HL-60 (cell line): ENCODE measurements around the gene SSTR5.

ENCODE experiments used
- DNase-seq, 2 experiments: peaks; one replicate each; pipeline ENCODE4 v3.0.0-alpha.2; 2010 to 2020; ENCODE audit warnings: low read depth in 1 of 2, low spot score in 1 of 2
- H3K27ac ChIP-seq: fragments of 250-450 bp; sonication (Bioruptor Pico); replicated peaks from 2 replicates; pipeline ENCODE4 v1.5.1; 2020; ENCODE audit warnings: mild to moderate bottlenecking, moderate library complexity
- H3K27me3 ChIP-seq: fragments of 250-450 bp; sonication (Bioruptor Pico); 2 replicates; pipeline ENCODE4 v1.5.1; 2021; ENCODE audit warnings: mild to moderate bottlenecking, moderate library complexity; ENCODE audit not compliant: insufficient read depth, poor library complexity, severe bottlenecking
- H3K4me3 ChIP-seq: replicated peaks from 2 replicates; pipeline ENCODE4 v1.5.1; 2011; ENCODE audit warnings: mild to moderate bottlenecking, control low read depth, low read length; ENCODE audit not compliant: insufficient read depth
- GABPA ChIP-seq: IDR thresholded peaks from 2 replicates; pipeline ENCODE4 v1.6.1; 2012; ENCODE audit warnings: low read depth
- POLR2AphosphoS5 ChIP-seq: IDR thresholded peaks from 2 replicates; pipeline ENCODE4 v1.6.1; 2012; ENCODE audit warnings: low read depth
- SPI1 ChIP-seq: IDR thresholded peaks from 2 replicates; pipeline ENCODE4 v1.6.1; 2012; ENCODE audit warnings: low read depth, mild to moderate bottlenecking, borderline replicate concordance
- TF ChIP-seq, protein P1 (sequence below): IDR thresholded peaks from 2 replicates; pipeline ENCODE4 v1.6.1; 2012; ENCODE audit warnings: low read depth; ENCODE audit not compliant: insufficient replicate concordance
- TF ChIP-seq, protein P2 (sequence below): IDR thresholded peaks from one replicate; pipeline ENCODE4 v1.5.1; 2011; ENCODE audit warnings: low read length, control low read depth, inconsistent platforms; ENCODE audit not compliant: insufficient read depth

Gene SSTR5

DNA sequence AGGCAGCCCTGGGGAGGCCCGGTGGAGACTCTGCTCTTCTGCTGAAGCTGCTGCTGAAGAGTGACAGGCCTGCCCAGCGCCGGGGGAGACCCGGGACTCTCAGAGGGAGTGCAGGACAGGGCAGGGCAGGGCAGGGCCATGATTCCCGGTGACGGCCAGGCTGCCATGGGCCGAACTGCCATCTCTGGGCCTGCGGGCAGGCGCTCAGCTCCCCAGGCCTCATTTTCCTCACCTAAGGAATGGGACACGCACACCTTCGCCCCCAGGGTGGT lies 22.6 kb upstream of the SSTR5 start:
- Histone ChIP-seq H3K27ac (no peak overlapping the region), H3K27me3 (no peaks in the 10 kb centered on the region), H3K4me3 (no peak overlapping the region)
- TF ChIP-seq SPI1 (no peak), GABPA (no peak), POLR2AphosphoS5 (no peak)
- TF ChIP-seq, protein P1, sequence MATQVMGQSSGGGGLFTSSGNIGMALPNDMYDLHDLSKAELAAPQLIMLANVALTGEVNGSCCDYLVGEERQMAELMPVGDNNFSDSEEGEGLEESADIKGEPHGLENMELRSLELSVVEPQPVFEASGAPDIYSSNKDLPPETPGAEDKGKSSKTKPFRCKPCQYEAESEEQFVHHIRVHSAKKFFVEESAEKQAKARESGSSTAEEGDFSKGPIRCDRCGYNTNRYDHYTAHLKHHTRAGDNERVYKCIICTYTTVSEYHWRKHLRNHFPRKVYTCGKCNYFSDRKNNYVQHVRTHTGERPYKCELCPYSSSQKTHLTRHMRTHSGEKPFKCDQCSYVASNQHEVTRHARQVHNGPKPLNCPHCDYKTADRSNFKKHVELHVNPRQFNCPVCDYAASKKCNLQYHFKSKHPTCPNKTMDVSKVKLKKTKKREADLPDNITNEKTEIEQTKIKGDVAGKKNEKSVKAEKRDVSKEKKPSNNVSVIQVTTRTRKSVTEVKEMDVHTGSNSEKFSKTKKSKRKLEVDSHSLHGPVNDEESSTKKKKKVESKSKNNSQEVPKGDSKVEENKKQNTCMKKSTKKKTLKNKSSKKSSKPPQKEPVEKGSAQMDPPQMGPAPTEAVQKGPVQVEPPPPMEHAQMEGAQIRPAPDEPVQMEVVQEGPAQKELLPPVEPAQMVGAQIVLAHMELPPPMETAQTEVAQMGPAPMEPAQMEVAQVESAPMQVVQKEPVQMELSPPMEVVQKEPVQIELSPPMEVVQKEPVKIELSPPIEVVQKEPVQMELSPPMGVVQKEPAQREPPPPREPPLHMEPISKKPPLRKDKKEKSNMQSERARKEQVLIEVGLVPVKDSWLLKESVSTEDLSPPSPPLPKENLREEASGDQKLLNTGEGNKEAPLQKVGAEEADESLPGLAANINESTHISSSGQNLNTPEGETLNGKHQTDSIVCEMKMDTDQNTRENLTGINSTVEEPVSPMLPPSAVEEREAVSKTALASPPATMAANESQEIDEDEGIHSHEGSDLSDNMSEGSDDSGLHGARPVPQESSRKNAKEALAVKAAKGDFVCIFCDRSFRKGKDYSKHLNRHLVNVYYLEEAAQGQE: no peak
- TF ChIP-seq, protein P2, sequence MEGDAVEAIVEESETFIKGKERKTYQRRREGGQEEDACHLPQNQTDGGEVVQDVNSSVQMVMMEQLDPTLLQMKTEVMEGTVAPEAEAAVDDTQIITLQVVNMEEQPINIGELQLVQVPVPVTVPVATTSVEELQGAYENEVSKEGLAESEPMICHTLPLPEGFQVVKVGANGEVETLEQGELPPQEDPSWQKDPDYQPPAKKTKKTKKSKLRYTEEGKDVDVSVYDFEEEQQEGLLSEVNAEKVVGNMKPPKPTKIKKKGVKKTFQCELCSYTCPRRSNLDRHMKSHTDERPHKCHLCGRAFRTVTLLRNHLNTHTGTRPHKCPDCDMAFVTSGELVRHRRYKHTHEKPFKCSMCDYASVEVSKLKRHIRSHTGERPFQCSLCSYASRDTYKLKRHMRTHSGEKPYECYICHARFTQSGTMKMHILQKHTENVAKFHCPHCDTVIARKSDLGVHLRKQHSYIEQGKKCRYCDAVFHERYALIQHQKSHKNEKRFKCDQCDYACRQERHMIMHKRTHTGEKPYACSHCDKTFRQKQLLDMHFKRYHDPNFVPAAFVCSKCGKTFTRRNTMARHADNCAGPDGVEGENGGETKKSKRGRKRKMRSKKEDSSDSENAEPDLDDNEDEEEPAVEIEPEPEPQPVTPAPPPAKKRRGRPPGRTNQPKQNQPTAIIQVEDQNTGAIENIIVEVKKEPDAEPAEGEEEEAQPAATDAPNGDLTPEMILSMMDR: no peak
- no peak for DNase-seq

DNA sequence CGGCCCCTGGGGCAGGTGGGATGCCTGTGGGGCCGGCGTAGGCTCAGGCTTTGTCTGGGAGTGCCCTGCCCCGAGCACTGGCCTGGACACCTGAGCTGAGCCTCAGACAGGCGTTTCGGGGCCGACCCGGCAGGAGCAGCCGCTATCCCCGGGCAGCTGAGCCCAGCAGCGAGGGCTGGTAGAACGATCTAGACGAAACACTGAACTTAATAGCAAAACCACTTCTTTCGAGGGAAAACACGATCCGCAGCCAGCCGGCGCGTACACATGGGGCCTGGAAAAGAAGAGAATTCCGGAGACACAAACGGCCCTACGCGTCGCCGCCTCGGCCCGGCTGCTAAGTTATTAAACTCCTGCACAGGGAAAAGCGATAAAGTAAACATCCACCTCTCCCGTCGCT lies 22.0 kb upstream of the SSTR5 start:
- no peak overlapping the region for H3K27ac ChIP-seq
- no peak for DNase-seq
- H3K4me3 ChIP-seq: no peak overlapping the region
- no peak for TF ChIP-seq POLR2AphosphoS5
- TF ChIP-seq, protein P2: no peak
- TF ChIP-seq SPI1: no peak
- TF ChIP-seq, protein P1: no peak
- TF ChIP-seq GABPA: no peak
- H3K27me3 ChIP-seq: no peaks in the 10 kb centered on the region

DNA sequence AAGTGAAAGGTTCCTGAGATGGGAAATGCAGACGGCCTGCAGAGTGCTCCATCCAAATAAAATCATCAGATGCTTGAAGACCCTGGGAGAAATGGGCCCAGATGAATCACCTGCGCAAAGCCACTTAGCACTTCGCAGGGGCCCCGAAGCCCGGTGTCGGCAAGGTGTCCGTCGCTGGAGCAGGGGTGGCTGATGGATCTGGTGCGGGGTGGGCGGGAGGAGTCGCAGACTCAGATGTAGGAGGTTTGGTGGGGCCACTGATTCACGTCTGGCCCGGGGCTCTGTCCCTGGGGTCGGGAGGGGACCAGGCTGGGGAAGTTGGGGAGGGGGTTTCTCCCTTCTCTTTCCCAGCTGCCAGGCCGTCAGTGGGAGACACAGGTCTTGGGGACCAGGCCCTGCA lies 21.6 kb upstream of the SSTR5 start:
- Histone ChIP-seq H3K4me3 (no peak overlapping the region), H3K27me3 (no peaks in the 10 kb centered on the region), H3K27ac (no peak overlapping the region)
- DNase-seq: no peak
- TF ChIP-seq GABPA (no peak), SPI1 (no peak), POLR2AphosphoS5 (no peak)
- TF ChIP-seq, protein P1: no peak
- TF ChIP-seq, protein P2: no peak
